Esophagus muscularis mucosa (tissue), 4 donors: Measurements from ENCODE around the gene RHOD.

Experiments used
- EP300 ChIP-seq: sonication (generic); formaldehyde crosslinking; IDR thresholded peaks from one replicate; pipeline ENCODE4 v1.6.1; 2017; ENCODE audit warnings: antibody characterized with exemption
- POLR2A ChIP-seq: fragments of 450-650 bp; IDR thresholded peaks from one replicate; pipeline ENCODE4 v1.6.1; 2017; ENCODE audit warnings: antibody characterized with exemption, moderate library complexity, mild to moderate bottlenecking, low read depth
- POLR2AphosphoS5 ChIP-seq, 2 donors: sonication (generic); formaldehyde crosslinking; IDR thresholded peaks; one replicate each; pipeline ENCODE4 v1.6.1; 2017; ENCODE audit warnings: antibody characterized with exemption in 2 of 2
- TF ChIP-seq, protein P1 (sequence below), 3 experiments: fragments of 200-600 bp in 2 of 3; fragments of 450-650 bp in 1 of 3; sonication (generic) in 2 of 3; IDR thresholded peaks; one replicate each; pipeline ENCODE4 v1.5.1; 2017 to 2019; ENCODE audit warnings: antibody characterized with exemption in 3 of 3, mild to moderate bottlenecking in 2 of 3, moderate library complexity in 1 of 3

DNA sequence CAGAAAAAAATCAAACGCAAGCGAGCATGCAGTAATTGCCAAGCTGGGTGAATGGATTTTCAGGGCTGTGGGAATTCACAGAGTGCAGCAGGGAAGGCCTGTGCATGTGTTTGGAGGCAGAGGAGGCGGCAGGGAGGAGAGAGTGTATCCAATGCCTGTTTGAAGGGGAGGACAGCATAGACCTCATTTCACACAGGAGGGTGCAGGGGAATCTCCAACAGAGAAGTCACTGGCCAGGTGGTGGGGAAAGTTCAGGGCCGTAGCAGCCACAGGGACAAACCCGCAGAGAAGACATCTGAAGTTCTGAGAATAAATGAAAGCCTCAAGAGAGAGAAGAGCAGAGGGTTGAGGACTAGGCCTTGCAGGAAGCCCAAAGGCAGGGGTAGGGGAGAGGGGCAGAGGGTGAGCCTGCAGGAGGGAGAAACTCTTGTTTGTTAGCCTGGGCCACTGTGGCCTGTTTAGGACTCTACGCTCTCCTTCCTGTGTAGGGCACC, 43.2 kb downstream of the RHOD start:
- TF ChIP-seq, protein P1, sequence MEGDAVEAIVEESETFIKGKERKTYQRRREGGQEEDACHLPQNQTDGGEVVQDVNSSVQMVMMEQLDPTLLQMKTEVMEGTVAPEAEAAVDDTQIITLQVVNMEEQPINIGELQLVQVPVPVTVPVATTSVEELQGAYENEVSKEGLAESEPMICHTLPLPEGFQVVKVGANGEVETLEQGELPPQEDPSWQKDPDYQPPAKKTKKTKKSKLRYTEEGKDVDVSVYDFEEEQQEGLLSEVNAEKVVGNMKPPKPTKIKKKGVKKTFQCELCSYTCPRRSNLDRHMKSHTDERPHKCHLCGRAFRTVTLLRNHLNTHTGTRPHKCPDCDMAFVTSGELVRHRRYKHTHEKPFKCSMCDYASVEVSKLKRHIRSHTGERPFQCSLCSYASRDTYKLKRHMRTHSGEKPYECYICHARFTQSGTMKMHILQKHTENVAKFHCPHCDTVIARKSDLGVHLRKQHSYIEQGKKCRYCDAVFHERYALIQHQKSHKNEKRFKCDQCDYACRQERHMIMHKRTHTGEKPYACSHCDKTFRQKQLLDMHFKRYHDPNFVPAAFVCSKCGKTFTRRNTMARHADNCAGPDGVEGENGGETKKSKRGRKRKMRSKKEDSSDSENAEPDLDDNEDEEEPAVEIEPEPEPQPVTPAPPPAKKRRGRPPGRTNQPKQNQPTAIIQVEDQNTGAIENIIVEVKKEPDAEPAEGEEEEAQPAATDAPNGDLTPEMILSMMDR (IDR thresholded peaks at IDR 0.05), result no peak
- TF ChIP-seq POLR2A, result no peak
- TF ChIP-seq POLR2AphosphoS5 (IDR thresholded peaks at IDR 0.05), result no peak
- TF ChIP-seq EP300, result no peak
